SK-N-MC (cell line): Measurements from ENCODE around the gene NUP153.

Source experiments
- DNase-seq: peaks from one replicate; pipeline ENCODE4 v3.0.0-alpha.2; 2011; ENCODE audit warnings: low read depth, low spot score
- H3K27ac ChIP-seq: fragments of 200-600 bp; sonication (generic); 2 replicates; pipeline ENCODE4 v1.5.1; 2016; ENCODE audit warnings: mixed run types
- H3K36me3 ChIP-seq: fragments of 200-600 bp; sonication (generic); 2 replicates; pipeline ENCODE4 v1.6.1; 2017; ENCODE audit warnings: antibody characterized with exemption, low read length, mixed read lengths; ENCODE audit not compliant: insufficient read depth
- H3K4me3 ChIP-seq: fragments of 200-600 bp; sonication (generic); 2 replicates; pipeline ENCODE4 v1.5.1; 2016
- H3K9ac ChIP-seq: fragments of 200-600 bp; sonication (generic); 2 replicates; pipeline ENCODE4 v1.8.0; 2017; ENCODE audit warnings: mixed run types, mixed read lengths; ENCODE audit not compliant: insufficient read length
- H3K9me3 ChIP-seq: fragments of 200-600 bp; sonication (generic); 2 replicates; pipeline ENCODE4 v1.6.1; 2017; ENCODE audit warnings: low read depth, mild to moderate bottlenecking, antibody characterized with exemption, low read length, moderate library complexity, mixed read lengths
- EZH2 ChIP-seq: fragments of 200-600 bp; sonication (generic); IDR thresholded peaks from one replicate; pipeline ENCODE4 v1.6.1; 2017; ENCODE audit warnings: antibody characterized with exemption
- FOXP2 ChIP-seq: optimal IDR thresholded peaks from 2 replicates; pipeline ENCODE3; 2011; ENCODE audit warnings: mild to moderate bottlenecking, moderate library complexity; ENCODE audit not compliant: insufficient read depth; ENCODE audit errors: extremely low read length, control extremely low read depth
- POLR2AphosphoS5 ChIP-seq: IDR thresholded peaks from 2 replicates; pipeline ENCODE4 v1.6.1; 2012; ENCODE audit warnings: mild to moderate bottlenecking, low read depth, low read length, borderline replicate concordance

NUP153 gene

GRCh38 chr6:17612048-17612447 is 94.7 kb downstream of the NUP153 start:
- no peak for DNase-seq
- H3K4me3 ChIP-seq, result no peak overlapping the region
- H3K9me3 ChIP-seq, result no peaks in the 10 kb centered on the region
- H3K27ac ChIP-seq, result no peak overlapping the region
- TF ChIP-seq FOXP2 (no peak), POLR2AphosphoS5 (no peak), EZH2 (no peak)
- peaks cover 47% of the 10 kb centered on the region for H3K36me3 ChIP-seq
- no peak overlapping the region for H3K9ac ChIP-seq

- no peaks in the 10 kb centered on the region for H3K9me3 ChIP-seq
- H3K36me3 ChIP-seq, result peaks cover 44% of the 10 kb centered on the region
- H3K27ac ChIP-seq, result peak overlapping the region; percentile 29; the same call in 1 of the 2 replicates
- DNase-seq, result no peak
- H3K4me3 ChIP-seq, result no peak overlapping the region
- no peak overlapping the region for H3K9ac ChIP-seq
- TF ChIP-seq POLR2AphosphoS5 (no peak), FOXP2 (no peak), EZH2 (no peak)
Measured at GRCh38 chr6:17610835-17611234, 95.9 kb downstream of the NUP153 start.

- H3K36me3 ChIP-seq, result peaks cover 30% of the 10 kb centered on the region
- no peaks in the 10 kb centered on the region for H3K9me3 ChIP-seq
- no peak for TF ChIP-seq EZH2
- no peak for TF ChIP-seq POLR2AphosphoS5
- no peak for TF ChIP-seq FOXP2
- H3K9ac ChIP-seq, result no peak overlapping the region
- no peak overlapping the region for H3K4me3 ChIP-seq
- DNase-seq, result no peak
- no peak overlapping the region for H3K27ac ChIP-seq
Measured at GRCh38 chr6:17606606-17607005, 100.1 kb downstream of the NUP153 start.

GRCh38 chr6:17602888-17603287 is 103.8 kb downstream of the NUP153 start:
- peak overlapping the region; percentile 14 for H3K9ac ChIP-seq
- no peak overlapping the region; the same call in 1 of the 2 replicates for H3K4me3 ChIP-seq
- DNase-seq, result no peak
- TF ChIP-seq POLR2AphosphoS5, result no peak
- no peak for TF ChIP-seq EZH2
- TF ChIP-seq FOXP2, result no peak
- peaks cover 13% of the 10 kb centered on the region for H3K36me3 ChIP-seq
- H3K9me3 ChIP-seq, result no peaks in the 10 kb centered on the region
- H3K27ac ChIP-seq, result no peak overlapping the region

- peak overlapping the region; percentile 75 for H3K9ac ChIP-seq
- peak overlapping the region; percentile 87 for H3K4me3 ChIP-seq
- no peak for DNase-seq
- no peak for TF ChIP-seq FOXP2
- TF ChIP-seq EZH2, result no peak
- no peak for TF ChIP-seq POLR2AphosphoS5
- H3K9me3 ChIP-seq, result no peaks in the 10 kb centered on the region
- no peak overlapping the region for H3K27ac ChIP-seq
- peaks cover 6% of the 10 kb centered on the region for H3K36me3 ChIP-seq
Measured at GRCh38 chr6:17601386-17601703, 105.4 kb downstream of the NUP153 start.

- Histone ChIP-seq H3K27ac (peak overlapping the region; percentile 4; the same call in 1 of the 2 replicates), H3K9me3 (no peaks in the 10 kb centered on the region), H3K9ac (peak overlapping the region; percentile 75), H3K4me3 (peak overlapping the region; percentile 87), H3K36me3 (peaks cover 5% of the 10 kb centered on the region)
- TF ChIP-seq FOXP2 (no peak), POLR2AphosphoS5 (peak; percentile 38; the same call in 1 of the 2 replicates)
- DNase-seq, result no peak
Measured at GRCh38 chr6:17600527-17601385, 106.0 kb downstream of the NUP153 start.

- no peaks in the 10 kb centered on the region for H3K9me3 ChIP-seq
- peak within 1 kb of the TSS; percentile 75 for H3K9ac ChIP-seq
- peak within 1 kb of the TSS; percentile 63; the same call in 1 of the 2 replicates for H3K27ac ChIP-seq
- no peak for TF ChIP-seq EZH2
- TF ChIP-seq FOXP2, result peak; percentile 99
- peak; percentile 93 for TF ChIP-seq POLR2AphosphoS5
- H3K4me3 ChIP-seq, result peak within 1 kb of the TSS; percentile 87
- H3K36me3 ChIP-seq, result peaks cover 5% of the 10 kb centered on the region; the same call in 1 of the 2 replicates
- peak; percentile 37 for DNase-seq
Measured at GRCh38 chr6:17599877-17600526, 106.7 kb downstream of the NUP153 start, which contains the start of gene FAM8A1. Gene FAM8A1 (plus strand): TSS chr6:17600302. CDS start chr6:17600410, 108 bp downstream.

- Histone ChIP-seq H3K36me3 (no peaks in the 10 kb centered on the region), H3K9ac (no peak overlapping the region), H3K4me3 (no peak overlapping the region), H3K27ac (no peak overlapping the region), H3K9me3 (no peaks in the 10 kb centered on the region)
- TF ChIP-seq POLR2AphosphoS5 (no peak), EZH2 (no peak), FOXP2 (no peak)
- no peak for DNase-seq
Measured at GRCh38 chr6:17596085-17596484, 110.6 kb downstream of the NUP153 start.

GRCh38 chr6:17593246-17593645 is 113.5 kb downstream of the NUP153 start:
- no peak for TF ChIP-seq POLR2AphosphoS5
- no peak for TF ChIP-seq FOXP2
- TF ChIP-seq EZH2, result no peak
- Histone ChIP-seq H3K9me3 (no peaks in the 10 kb centered on the region), H3K9ac (no peak overlapping the region), H3K4me3 (no peak overlapping the region), H3K36me3 (no peaks in the 10 kb centered on the region), H3K27ac (no peak overlapping the region)
- DNase-seq, result no peak
